GM21526 (cell line): ENCODE results near the gene GJA9.
"Not testable (repeated sequence)": the region's sequence is repeated elsewhere in the genome, so short reads cannot be mapped to it uniquely, and the experiment has no call there.

Source experiments
- ATAC-seq: cut with Tn5 transposase; IDR thresholded peaks from one replicate; pipeline ENCODE4 v1.9.1; 2021; ENCODE audit warnings: moderate library complexity; ENCODE audit not compliant: unreplicated experiment, low FRiP score

GJA9 gene

GRCh38 chr1:38875811-38876210 lies 5.6 kb downstream of the GJA9 start:
- ATAC-seq: no peak

- ATAC-seq: peak; percentile 91
These were observed 8.1 kb downstream of the GJA9 start, which contains the start of gene MYCBP for GRCh38 chr1:38873027-38873969. MYCBP (minus strand) TSS chr1:38873348; CDS start chr1:38873305, 43 bp downstream.

GRCh38 chr1:38872401-38873026 lies 8.9 kb downstream of the GJA9 start:
- peak; percentile 28 for ATAC-seq

- no peak for ATAC-seq
These were observed 10.4 kb downstream of the GJA9 start for GRCh38 chr1:38870996-38871395.

- no peak for ATAC-seq
These were observed 14.2 kb downstream of the GJA9 start for GRCh38 chr1:38867208-38867607.

GRCh38 chr1:38865112-38865715 lies 16.2 kb downstream of the GJA9 start:
- ATAC-seq: no peak

GRCh38 chr1:38860454-38860795 lies 21.0 kb downstream of the GJA9 start:
- ATAC-seq: no peak

GRCh38 chr1:38859561-38860453 lies 21.6 kb downstream of the GJA9 start, which contains the start of gene RRAGC:
RRAGC (minus strand) TSS chr1:38859772; CDS start chr1:38859646, 126 bp downstream.
- ATAC-seq: peak; percentile 88

GRCh38 chr1:38858833-38859560 lies 22.4 kb downstream of the GJA9 start:
- peak; percentile 29 for ATAC-seq

- ATAC-seq: no peak
These were observed 28.6 kb downstream of the GJA9 start for GRCh38 chr1:38852780-38853179.

GRCh38 chr1:38848071-38848470 lies 33.3 kb downstream of the GJA9 start:
- ATAC-seq: no peak

- ATAC-seq: no peak
These were observed 35.2 kb downstream of the GJA9 start for GRCh38 chr1:38846210-38846609.

GRCh38 chr1:38845088-38845487 lies 36.3 kb downstream of the GJA9 start:
- not testable (repeated sequence) for ATAC-seq

- ATAC-seq: no peak
These were observed 41.1 kb downstream of the GJA9 start for GRCh38 chr1:38840281-38840680.

- no peak for ATAC-seq
These were observed 42.0 kb downstream of the GJA9 start for GRCh38 chr1:38839363-38839762.

GRCh38 chr1:38836316-38836715 lies 45.1 kb downstream of the GJA9 start:
- not testable (repeated sequence) for ATAC-seq

GRCh38 chr1:38834937-38835827 lies 46.2 kb downstream of the GJA9 start:
- ATAC-seq: peak; percentile 62

- no peak for ATAC-seq
These were observed 47.1 kb downstream of the GJA9 start for GRCh38 chr1:38834221-38834782.
